Epithelial cell of proximal tubule (primary cell): ENCODE data around the gene NISCH. TPM values are rescaled to one million over a fixed set of nuclear protein-coding genes. Genes with fewer than 3 reads are reported as not detected.
A peak's percentile ranks its signal among the peaks of the same experiment; 100 is the strongest.

ENCODE experiments used
- DNase-seq: peaks from one replicate; pipeline ENCODE4 v3.0.0-alpha.2; 2011; ENCODE audit warnings: low read depth
- H3K4me3 ChIP-seq: 2 replicates; pipeline ENCODE4 v1.5.1; 2011; ENCODE audit warnings: low read depth, mild to moderate bottlenecking, low read length
- total RNA-seq: library from RNA; depleted of rRNA; stranded (reverse); fragments of >200 nt; gene quantifications from 2 replicates; pipeline ENCODE4 v1.2.3, GENCODE V29; 2015
- TF ChIP-seq, protein P1 (sequence below): conservative IDR thresholded peaks from 2 replicates; pipeline ENCODE4 v1.5.1; 2012; ENCODE audit warnings: low read depth, mild to moderate bottlenecking, low read length

NISCH gene
- total RNA-seq, 1 donor from 2014 or later = 40.8 TPM

DNA sequence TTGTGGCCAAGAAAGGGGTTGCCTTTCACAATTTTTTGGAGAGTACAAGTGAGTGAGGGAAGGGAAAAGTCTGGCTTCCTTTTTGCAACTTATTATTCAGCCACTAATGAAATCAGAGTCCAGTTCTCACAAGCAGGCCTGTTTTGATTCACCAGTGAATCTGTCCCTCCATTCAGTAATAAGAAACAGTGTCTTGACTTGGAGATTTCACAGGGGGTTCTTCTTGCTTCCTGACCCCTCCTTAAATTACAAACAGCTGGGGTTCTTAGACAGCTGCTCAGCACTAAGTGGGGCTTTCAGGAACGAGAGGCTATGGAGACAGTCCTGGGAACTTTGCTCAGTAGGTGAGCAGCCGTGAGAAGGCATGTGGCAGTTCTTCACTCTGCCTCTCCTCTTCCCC, 35.0 kb upstream of the NISCH start:
- no peak overlapping the region for H3K4me3 ChIP-seq
- DNase-seq = no peak
- TF ChIP-seq, protein P1, sequence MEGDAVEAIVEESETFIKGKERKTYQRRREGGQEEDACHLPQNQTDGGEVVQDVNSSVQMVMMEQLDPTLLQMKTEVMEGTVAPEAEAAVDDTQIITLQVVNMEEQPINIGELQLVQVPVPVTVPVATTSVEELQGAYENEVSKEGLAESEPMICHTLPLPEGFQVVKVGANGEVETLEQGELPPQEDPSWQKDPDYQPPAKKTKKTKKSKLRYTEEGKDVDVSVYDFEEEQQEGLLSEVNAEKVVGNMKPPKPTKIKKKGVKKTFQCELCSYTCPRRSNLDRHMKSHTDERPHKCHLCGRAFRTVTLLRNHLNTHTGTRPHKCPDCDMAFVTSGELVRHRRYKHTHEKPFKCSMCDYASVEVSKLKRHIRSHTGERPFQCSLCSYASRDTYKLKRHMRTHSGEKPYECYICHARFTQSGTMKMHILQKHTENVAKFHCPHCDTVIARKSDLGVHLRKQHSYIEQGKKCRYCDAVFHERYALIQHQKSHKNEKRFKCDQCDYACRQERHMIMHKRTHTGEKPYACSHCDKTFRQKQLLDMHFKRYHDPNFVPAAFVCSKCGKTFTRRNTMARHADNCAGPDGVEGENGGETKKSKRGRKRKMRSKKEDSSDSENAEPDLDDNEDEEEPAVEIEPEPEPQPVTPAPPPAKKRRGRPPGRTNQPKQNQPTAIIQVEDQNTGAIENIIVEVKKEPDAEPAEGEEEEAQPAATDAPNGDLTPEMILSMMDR = no peak

DNA sequence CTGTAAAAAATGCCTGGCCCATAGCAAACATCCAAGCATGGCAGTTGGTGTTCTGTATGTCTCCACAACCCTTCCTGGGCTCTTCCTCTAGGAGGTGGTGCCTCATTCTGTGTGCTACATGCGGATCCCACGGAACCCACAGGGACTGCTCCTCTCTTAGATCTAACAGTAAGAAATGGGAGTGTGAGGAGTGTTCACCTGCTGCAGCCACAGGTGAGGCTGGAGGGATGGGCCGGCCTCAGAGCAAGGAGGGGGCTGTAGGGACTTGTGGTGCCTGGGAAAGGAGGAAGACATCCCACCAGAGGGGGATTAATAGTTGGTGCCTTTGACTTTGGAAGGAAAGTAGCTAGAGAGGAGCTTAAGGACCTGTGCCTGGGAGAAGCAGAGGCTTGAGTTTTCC, 32.7 kb upstream of the NISCH start:
- no peak for DNase-seq
- TF ChIP-seq, protein P1 = no peak
- H3K4me3 ChIP-seq = no peak overlapping the region

DNA sequence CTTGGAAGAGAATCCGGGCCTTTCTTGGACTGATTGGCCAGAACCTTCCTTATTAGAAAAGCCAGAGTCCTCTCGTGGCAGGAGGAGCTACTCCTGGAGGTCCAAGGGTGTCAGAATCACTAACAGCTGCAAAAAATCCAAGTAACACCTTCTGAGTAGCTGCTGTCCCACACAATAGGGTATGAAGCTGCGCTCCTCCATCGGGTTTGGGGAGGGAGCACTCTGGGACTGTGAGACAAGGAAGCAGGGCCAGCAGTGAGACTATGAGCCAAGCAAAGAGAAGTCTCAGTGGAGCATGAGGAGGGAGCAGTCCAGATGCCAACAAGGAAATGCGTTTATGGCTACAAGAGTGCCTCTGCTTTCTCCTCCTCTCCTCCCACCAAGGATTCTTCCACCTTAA, 32.2 kb upstream of the NISCH start:
- no peak for DNase-seq
- no peak overlapping the region for H3K4me3 ChIP-seq
- TF ChIP-seq, protein P1 = no peak

DNA sequence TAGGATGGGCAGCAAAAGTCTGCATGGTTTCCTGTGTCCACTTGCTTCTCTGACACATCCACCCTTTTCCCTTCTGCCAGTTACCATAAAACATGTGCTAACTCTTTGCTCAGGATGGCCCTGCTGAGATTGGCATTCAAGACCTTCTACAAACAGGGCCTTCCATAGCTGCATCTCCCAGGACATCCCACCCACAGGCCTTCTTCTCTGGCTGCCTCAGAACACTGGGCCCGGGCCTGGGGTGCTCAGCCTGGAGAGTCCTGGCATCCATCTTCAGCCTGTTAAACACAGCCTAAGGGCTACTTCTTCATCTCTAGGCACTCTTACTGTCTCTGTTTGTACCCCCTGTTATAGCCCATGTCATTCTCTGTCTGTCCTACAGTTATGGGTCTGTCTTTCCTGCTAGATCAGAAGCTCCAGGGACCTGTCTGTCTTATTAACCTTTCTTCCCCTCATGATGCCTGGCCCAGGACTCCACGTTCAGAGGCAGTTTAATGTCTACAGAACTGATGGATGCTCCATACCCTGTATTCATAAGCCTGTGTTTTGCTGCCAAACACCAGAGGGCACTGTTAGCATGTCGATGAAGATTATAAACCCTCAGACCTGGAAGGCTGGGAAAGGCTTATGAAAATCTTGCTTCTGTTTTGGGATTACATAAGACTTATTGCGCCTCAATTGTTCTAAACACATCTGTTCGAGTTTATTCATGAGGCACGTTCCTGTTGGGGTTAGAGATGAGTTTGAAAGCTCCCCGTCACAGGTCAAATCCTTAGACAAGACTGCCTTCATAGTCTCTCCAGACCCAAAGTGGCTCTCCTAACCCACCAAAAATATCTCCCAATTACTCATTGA, 27.0 kb upstream of the NISCH start:
- DNase-seq = no peak
- no peak overlapping the region for H3K4me3 ChIP-seq
- TF ChIP-seq, protein P1 = peak; percentile 85

DNA sequence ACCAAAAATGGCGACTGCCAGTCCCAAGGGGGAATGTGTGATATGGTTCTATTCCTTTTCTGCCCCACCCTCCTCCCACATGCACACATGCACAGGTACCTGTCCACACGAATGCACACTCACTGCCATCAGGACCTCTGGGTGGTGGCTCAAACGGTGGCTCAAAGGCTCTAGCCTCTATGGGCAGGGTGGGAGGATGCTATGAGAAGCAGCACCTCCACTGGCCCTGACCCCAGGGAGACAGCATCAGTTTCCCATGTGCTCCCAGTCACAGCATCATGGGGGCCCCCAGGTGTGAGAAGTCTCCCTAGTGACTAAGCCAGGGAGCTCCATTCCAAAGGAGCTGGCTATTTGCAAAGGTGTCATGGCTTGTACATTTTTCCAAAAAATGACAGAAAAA, 26.4 kb upstream of the NISCH start:
- no peak overlapping the region for H3K4me3 ChIP-seq
- TF ChIP-seq, protein P1 = no peak
- DNase-seq = no peak

DNA sequence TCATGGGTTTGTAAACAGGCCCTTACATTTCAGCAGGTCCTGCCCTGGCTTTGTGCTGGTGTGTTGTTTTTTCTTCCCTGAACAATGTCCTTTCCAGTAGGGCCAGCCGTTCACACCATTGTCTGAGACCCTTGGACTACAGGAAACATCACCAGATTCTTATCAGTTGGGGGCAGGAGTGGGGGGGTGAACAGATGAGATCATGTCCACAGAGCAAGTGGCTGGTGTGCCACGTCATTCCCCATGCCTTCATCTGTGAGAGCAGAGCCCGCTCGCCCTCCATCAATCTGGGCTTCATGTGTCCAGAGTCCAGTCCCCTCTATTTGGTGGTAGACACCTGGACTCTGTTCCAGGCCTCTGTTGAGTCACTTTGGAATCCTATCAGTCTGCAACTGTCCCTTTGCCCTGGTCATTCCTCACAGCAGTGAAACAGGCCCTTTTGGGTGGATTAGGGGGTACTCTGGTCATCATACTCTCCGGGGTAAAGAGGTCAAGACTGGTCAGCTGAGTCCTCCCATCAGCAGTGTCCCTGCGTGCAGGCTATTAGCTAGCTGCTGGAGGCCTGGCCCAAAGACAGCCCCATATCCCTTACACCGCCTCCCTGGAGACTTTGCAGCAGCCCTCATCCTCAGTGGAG, 25.5 kb upstream of the NISCH start:
- no peak overlapping the region for H3K4me3 ChIP-seq
- no peak for DNase-seq
- TF ChIP-seq, protein P1 = no peak
